Right lobe of liver (tissue), 4 donors: ENCODE measurements around the gene TMX4.

Experiments
- CTCF ChIP-seq, 4 donors: fragments of 200-600 bp in 3 of 4; fragments of 450-650 bp in 1 of 4; IDR thresholded peaks; one replicate each; pipeline versions ENCODE4 v1.5.1 to v1.8.0; 2016 to 2022; ENCODE audit warnings: antibody characterized with exemption in 4 of 4, mild to moderate bottlenecking in 2 of 4
- POLR2A ChIP-seq: fragments of 450-650 bp; IDR thresholded peaks from one replicate; pipeline ENCODE4 v1.6.1; 2017; ENCODE audit warnings: antibody characterized with exemption, mild to moderate bottlenecking
- donor health status: DM: no; HTN: no; CAD: no.
- donor health status: DM: no; HTN: no; CAD: no.
- donor health status: DM: no; HTN: yes; CAD: no.

GRCh38 chr20:7937328-7937727 lies 82.2 kb downstream of the TMX4 start:
- no peak for TF ChIP-seq CTCF (IDR thresholded peaks at IDR 0.05)
- TF ChIP-seq POLR2A, result no peak
